ENCODE measurements around the gene KLHL21. TPM values are rescaled to one million over a fixed set of nuclear protein-coding genes. Genes with fewer than 3 reads are reported as not detected.
"Not testable (repeated sequence)": the region's sequence is repeated elsewhere in the genome, so short reads cannot be mapped to it uniquely, and the experiment has no call there.

KLHL21 gene
- total and polyA plus RNA-seq, 9 of the 15 experiments (the other 6 are each of a cell fraction or from before 2014, with no cell fraction given) = 2.1 to 42.1 (median 17.5) TPM

GRCh38 chr1:6600410-6601048 lies 2.1 kb downstream of the KLHL21 start (continued):
- 0 out of 2 replicates have a peak, but pooled peaks have one; percentile 66 for TF ChIP-seq ATF6 (CRISPR knock-in tag; IDR thresholded peaks at IDR 0.05)
- no peak for TF ChIP-seq CAMTA2 (CRISPR knock-in tag; conservative IDR thresholded peaks at IDR 0.05)
- TF ChIP-seq YY1 (IDR thresholded peaks at IDR 0.05; ENCODE audit: borderline replicate concordance in 1 of 3, control insufficient read depth in 1 of 3, extremely low read depth in 1 of 3, insufficient read depth in 3 of 3, insufficient read length in 1 of 3, insufficient replicate concordance in 2 of 3, low read depth in 1 of 3, low read length in 2 of 3) = no peak
- no peak for TF ChIP-seq ZNF140 (CRISPR knock-in tag; IDR thresholded peaks at IDR 0.05)

GRCh38 chr1:6599991-6600390 lies 2.7 kb downstream of the KLHL21 start:
- peak overlapping the region; percentile 93 to 100 for H3K9ac ChIP-seq (ENCODE audit: insufficient read depth in 1 of 2, low read depth in 2 of 2, low read length in 2 of 2)
- peak overlapping the region; percentile 99 for H3K27ac ChIP-seq (ENCODE audit: extremely low read depth, low read depth, low read length)
- peaks cover 23% of the 10 kb centered on the region for H3K9me1 ChIP-seq (ENCODE audit: control insufficient read depth, insufficient read depth, low read length)
- H3K9me3 ChIP-seq (replicated peaks; ENCODE audit: control insufficient read depth, insufficient read depth, low read depth, low read length); BruUV-seq (replicated peaks); in situ Hi-C loops (cut with MboI); DNase-seq (ENCODE audit: extremely low read depth in 1 of 4, low spot score in 3 of 4); ATAC-seq; H2AFZ ChIP-seq (ENCODE audit: low read depth, low read length); FAIRE-seq; CTCF ChIA-PET (ENCODE audit: low intra/inter-chr PET ratio); H3K27me3 ChIP-seq (ENCODE audit: control insufficient read depth in 2 of 2, insufficient read depth in 2 of 2, low read length in 2 of 2): not testable (repeated sequence)
- H3K36me3 ChIP-seq (ENCODE audit: control insufficient read depth, insufficient read depth, low read length) = peaks cover 56% of the 10 kb centered on the region
- H3K4me3 ChIP-seq = peak overlapping the region; percentile 89
- H3K79me2 ChIP-seq (ENCODE audit: control insufficient read depth, insufficient read depth, low read length) = peaks cover 74% of the 10 kb centered on the region
- H3K4me2 ChIP-seq (ENCODE audit: insufficient read depth, low read length) = peak overlapping the region; percentile 99
- WGBS (ENCODE audit: insufficient coverage, low coverage, missing lambda C conversion rate) = 22% methylated on average over 8 of the region's 8 CpGs
- H3K4me1 ChIP-seq (replicated peaks in 1 of 2; ENCODE audit: control insufficient read depth in 2 of 2, insufficient read depth in 2 of 2, low read length in 2 of 2) = peaks cover 38 to 68% of the 10 kb centered on the region in 2 experiments
- H4K20me1 ChIP-seq (replicated peaks; ENCODE audit: control insufficient read depth, insufficient read depth, low read length) = peaks cover 50% of the 10 kb centered on the region
- intact Hi-C loops (cut with micrococcal nuclease) = loop anchor here (2.0 kb wide), 1 partner anchor 19 kb away; no protein-coding TSS in a partner anchor
- POLR2A ChIA-PET = interaction anchor here (0.6 to 10.7 kb wide), 17 partner anchors 7 to 1213 kb away, joined by 3 to 221 read pairs (median 4); partner anchors contain the start of genes PHF13 and ZBTB48
